Fibroblast of lung (primary cell): Measurements from ENCODE around the gene MANEA. TPM values are rescaled to one million over a fixed set of nuclear protein-coding genes. Genes with fewer than 3 reads are reported as not detected.
A peak's percentile ranks its signal among the peaks of the same experiment; 100 is the strongest.

Experiments
- DNase-seq, 2 donors: peaks; one replicate each; pipeline versions ENCODE4 v3.0.0 to v3.0.0-alpha.2; 2010; ENCODE audit warnings: low read depth in 2 of 2
- H2AFZ ChIP-seq: 2 replicates; pipeline ENCODE4 v1.5.1; 2012; ENCODE audit warnings: low read length, control low read depth, inconsistent platforms
- H3K27ac ChIP-seq: 2 replicates; pipeline ENCODE4 v1.5.1; 2011; ENCODE audit warnings: low read length, control low read depth; ENCODE audit not compliant: insufficient read depth
- H3K27me3 ChIP-seq: 2 replicates; pipeline ENCODE4 v1.5.1; 2011; ENCODE audit warnings: mild to moderate bottlenecking, low read length; ENCODE audit not compliant: control insufficient read depth, insufficient read depth
- H3K36me3 ChIP-seq: 2 replicates; pipeline ENCODE4 v1.5.1; 2011; ENCODE audit warnings: low read length; ENCODE audit not compliant: control insufficient read depth, insufficient read depth
- H3K4me1 ChIP-seq: 2 replicates; pipeline ENCODE4 v1.5.1; 2011; ENCODE audit warnings: low read length; ENCODE audit not compliant: control insufficient read depth, insufficient read depth; ENCODE audit errors: extremely low read depth
- H3K4me2 ChIP-seq: 2 replicates; pipeline ENCODE4 v1.5.1; 2011; ENCODE audit warnings: low read length, control low read depth; ENCODE audit not compliant: insufficient read depth; ENCODE audit errors: extremely low read depth
- H3K4me3 ChIP-seq, 4 experiments: fragments of 200-600 bp in 1 of 4; sonication (generic) in 1 of 4; replicated peaks in 1 of 4; 2 replicates each; pipeline ENCODE4 v1.5.1; 2011 to 2016; ENCODE audit warnings: low read length in 4 of 4, low read depth in 3 of 4, mild to moderate bottlenecking in 3 of 4, control low read depth in 2 of 4, inconsistent platforms in 1 of 4, mixed read lengths in 1 of 4; ENCODE audit not compliant: insufficient read depth in 1 of 4; ENCODE audit errors: control extremely low read depth in 1 of 4
- H3K79me2 ChIP-seq: 2 replicates; pipeline ENCODE4 v1.5.1; 2012; ENCODE audit warnings: mild to moderate bottlenecking, low read length, inconsistent platforms; ENCODE audit not compliant: control insufficient read depth, insufficient read depth
- H3K9ac ChIP-seq: 2 replicates; pipeline ENCODE4 v1.5.1; 2011; ENCODE audit warnings: mild to moderate bottlenecking, low read length, control low read depth; ENCODE audit not compliant: insufficient read depth
- H3K9me3 ChIP-seq: 2 replicates; pipeline ENCODE4 v1.5.1; 2012; ENCODE audit warnings: low read depth, low read length; ENCODE audit not compliant: control insufficient read depth, insufficient read depth
- H4K20me1 ChIP-seq: 2 replicates; pipeline ENCODE4 v1.5.1; 2011; ENCODE audit warnings: low read length; ENCODE audit not compliant: control insufficient read depth, insufficient read depth; ENCODE audit errors: extremely low read depth
- EZH2 ChIP-seq: IDR thresholded peaks from 2 replicates; pipeline ENCODE4 v1.5.1; 2012; ENCODE audit warnings: low read length, control low read depth, mild to moderate bottlenecking; ENCODE audit errors: missing control alignments
- polyA plus RNA-seq, 2 donors: library from polyadenylated mRNA; depleted of rRNA in 1 of 2; stranded (reverse) in 1 of 2; unstranded in 1 of 2; fragments of >200 nt; gene quantifications; 2 replicates each; pipeline ENCODE4 v1.2.1, GENCODE V29; 2011 to 2012; ENCODE audit warnings: missing spikeins in 1 of 2
- total RNA-seq: library from RNA; depleted of rRNA; stranded (reverse); fragments of >200 nt; gene quantifications from 2 replicates; pipeline ENCODE4 v1.2.1, GENCODE V29; 2014
- TF ChIP-seq, protein P1 (sequence below), 2 donors: IDR thresholded peaks in 1 of 2; conservative IDR thresholded peaks in 1 of 2; 1 replicate in 1 of 2; 2 replicates in 1 of 2; pipeline ENCODE4 v1.5.1; 2011 to 2012; ENCODE audit warnings: low read length in 2 of 2, control low read depth in 1 of 2, inconsistent platforms in 1 of 2, low read depth in 1 of 2, mild to moderate bottlenecking in 1 of 2

Gene MANEA
- total and polyA plus RNA-seq, 2 donors (not counting 1 experiment from before 2014, with no cell fraction given): 10.9 to 16.8 TPM

DNA sequence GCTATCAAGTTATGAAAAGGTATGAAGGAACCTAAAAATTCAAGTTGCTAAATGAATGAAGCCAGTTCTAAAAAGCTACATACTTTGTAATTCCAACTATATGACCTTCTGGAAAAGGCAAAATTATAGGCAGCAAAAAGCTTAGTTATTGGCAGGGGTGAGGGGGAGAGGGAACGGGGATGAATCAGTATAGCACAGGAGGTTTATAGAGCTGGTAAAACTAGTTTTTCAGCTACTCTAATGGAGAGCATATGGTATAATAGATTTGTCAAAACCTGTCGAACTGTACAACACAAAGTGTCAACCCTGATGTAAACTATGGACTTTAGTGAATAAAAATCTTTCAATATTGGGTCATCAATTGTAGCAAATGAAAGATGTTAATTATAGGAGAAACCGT is 18.7 kb downstream of the MANEA start:
- Histone ChIP-seq H3K36me3 (no peaks in the 10 kb centered on the region), H3K9me3 (no peaks in the 10 kb centered on the region), H2AFZ (no peak overlapping the region), H3K27me3 (no peaks in the 10 kb centered on the region), H3K4me1 (no peaks in the 10 kb centered on the region), H4K20me1 (no peaks in the 10 kb centered on the region), H3K27ac (no peak overlapping the region), H3K4me2 (no peak overlapping the region), H3K9ac (no peak overlapping the region), H3K4me3 (no peak overlapping the region), H3K79me2 (no peaks in the 10 kb centered on the region)
- no peak for TF ChIP-seq EZH2
- TF ChIP-seq, protein P1, sequence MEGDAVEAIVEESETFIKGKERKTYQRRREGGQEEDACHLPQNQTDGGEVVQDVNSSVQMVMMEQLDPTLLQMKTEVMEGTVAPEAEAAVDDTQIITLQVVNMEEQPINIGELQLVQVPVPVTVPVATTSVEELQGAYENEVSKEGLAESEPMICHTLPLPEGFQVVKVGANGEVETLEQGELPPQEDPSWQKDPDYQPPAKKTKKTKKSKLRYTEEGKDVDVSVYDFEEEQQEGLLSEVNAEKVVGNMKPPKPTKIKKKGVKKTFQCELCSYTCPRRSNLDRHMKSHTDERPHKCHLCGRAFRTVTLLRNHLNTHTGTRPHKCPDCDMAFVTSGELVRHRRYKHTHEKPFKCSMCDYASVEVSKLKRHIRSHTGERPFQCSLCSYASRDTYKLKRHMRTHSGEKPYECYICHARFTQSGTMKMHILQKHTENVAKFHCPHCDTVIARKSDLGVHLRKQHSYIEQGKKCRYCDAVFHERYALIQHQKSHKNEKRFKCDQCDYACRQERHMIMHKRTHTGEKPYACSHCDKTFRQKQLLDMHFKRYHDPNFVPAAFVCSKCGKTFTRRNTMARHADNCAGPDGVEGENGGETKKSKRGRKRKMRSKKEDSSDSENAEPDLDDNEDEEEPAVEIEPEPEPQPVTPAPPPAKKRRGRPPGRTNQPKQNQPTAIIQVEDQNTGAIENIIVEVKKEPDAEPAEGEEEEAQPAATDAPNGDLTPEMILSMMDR (conservative IDR thresholded peaks at IDR 0.05 in 1 of 2, IDR thresholded peaks at IDR 0.05 in 1 of 2; ENCODE audit: low read depth in 1 of 2, low read length in 2 of 2): no peak
- DNase-seq: no peak

DNA sequence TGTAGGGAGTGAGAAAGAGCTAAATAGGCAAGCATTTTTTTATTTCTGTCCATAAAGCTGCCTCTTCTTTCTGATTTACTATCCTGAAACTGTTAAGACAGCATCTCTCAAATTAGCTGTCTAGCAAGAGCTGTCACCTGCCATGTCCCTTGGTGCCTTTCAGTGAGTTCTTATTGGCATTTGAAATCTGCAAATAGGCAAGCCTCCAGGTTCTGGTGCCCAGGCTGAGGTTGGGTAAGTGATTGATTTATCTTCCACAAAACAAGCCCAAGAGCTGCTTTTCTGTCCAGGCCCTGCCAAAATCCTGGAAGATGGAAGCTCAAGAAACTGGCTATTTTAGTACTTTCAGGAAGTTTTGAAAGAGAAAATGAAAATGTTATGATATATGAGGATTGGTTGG is 22.4 kb downstream of the MANEA start:
- H3K79me2 ChIP-seq: no peaks in the 10 kb centered on the region
- TF ChIP-seq, protein P1 (conservative IDR thresholded peaks at IDR 0.05 in 1 of 2, IDR thresholded peaks at IDR 0.05 in 1 of 2; ENCODE audit: low read depth in 1 of 2, low read length in 2 of 2): no peak
- no peak for TF ChIP-seq EZH2
- no peak overlapping the region for H3K9ac ChIP-seq
- H3K27me3 ChIP-seq: no peaks in the 10 kb centered on the region
- H4K20me1 ChIP-seq: no peaks in the 10 kb centered on the region
- H2AFZ ChIP-seq: peak overlapping the region; percentile 50
- no peaks in the 10 kb centered on the region for H3K36me3 ChIP-seq
- H3K9me3 ChIP-seq: no peaks in the 10 kb centered on the region
- H3K4me3 ChIP-seq: peak overlapping the region in 1 of 4 experiments; percentile 9
- H3K4me2 ChIP-seq: peak overlapping the region; percentile 72
- H3K27ac ChIP-seq: peak overlapping the region; percentile 58
- DNase-seq: no peak
- H3K4me1 ChIP-seq: peaks cover 2% of the 10 kb centered on the region

DNA sequence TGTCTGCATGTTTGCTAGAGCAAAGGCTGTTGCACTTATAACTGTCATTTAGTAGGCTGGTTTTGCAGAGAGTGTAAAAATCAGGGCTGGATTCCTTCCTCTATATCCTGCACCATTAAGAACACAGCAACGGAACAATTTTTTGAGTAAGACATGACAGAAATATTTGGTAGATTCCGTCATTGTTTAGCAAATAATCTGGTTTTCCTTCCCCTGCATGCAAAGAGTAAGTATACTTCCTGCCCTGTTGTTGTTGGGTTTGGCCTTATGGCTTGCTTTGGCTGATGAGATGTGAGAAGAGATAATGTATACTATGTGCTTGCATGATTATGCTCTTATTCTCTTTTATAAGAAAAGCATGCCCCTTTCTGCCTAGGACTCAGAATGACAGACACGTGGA is 23.8 kb downstream of the MANEA start:
- no peaks in the 10 kb centered on the region for H3K27me3 ChIP-seq
- no peaks in the 10 kb centered on the region for H3K79me2 ChIP-seq
- H4K20me1 ChIP-seq: no peaks in the 10 kb centered on the region
- peaks cover 2% of the 10 kb centered on the region for H3K4me1 ChIP-seq
- peak in 1 of 2 donors; percentile 58 for DNase-seq
- peak overlapping the region; percentile 58 for H2AFZ ChIP-seq
- H3K27ac ChIP-seq: peak overlapping the region; percentile 17
- peak overlapping the region; percentile 68 for H3K4me2 ChIP-seq
- no peaks in the 10 kb centered on the region for H3K36me3 ChIP-seq
- H3K9ac ChIP-seq: no peak overlapping the region
- no peaks in the 10 kb centered on the region for H3K9me3 ChIP-seq
- TF ChIP-seq, protein P1 (conservative IDR thresholded peaks at IDR 0.05 in 1 of 2, IDR thresholded peaks at IDR 0.05 in 1 of 2; ENCODE audit: low read depth in 1 of 2, low read length in 2 of 2): no peak
- no peak for TF ChIP-seq EZH2
- peak overlapping the region in 1 of 4 experiments; percentile 4 for H3K4me3 ChIP-seq
